ENCODE data around the gene RAD18.

GRCh38 chr3:8994226-8994625 is 31.0 kb upstream of the RAD18 start:
- TF ChIP-seq CTCF (conservative IDR thresholded peaks at IDR 0.05 in 1 of 2, IDR thresholded peaks at IDR 0.05 in 1 of 2; ENCODE audit: extremely low read depth in 1 of 2, insufficient read depth in 1 of 2, low read depth in 1 of 2, low read length in 2 of 2) (no peak), EZH2 (IDR thresholded peaks at IDR 0.05; ENCODE audit: borderline replicate concordance, low read length) (no peak)
